HepG2 (cell line): ENCODE measurements around the gene CIAO3. TPM values are rescaled to one million over a fixed set of nuclear protein-coding genes. Genes with fewer than 3 reads are reported as not detected.

Source experiments
- CBX1 ChIP-seq: IDR thresholded peaks from one replicate; pipeline ENCODE4 v1.6.1; 2016; ENCODE audit warnings: antibody characterized with exemption, low read depth
- HCFC1 ChIP-seq: fragments of 150-350 bp; IDR thresholded peaks from 2 replicates; pipeline ENCODE4 v1.6.1; 2014; ENCODE audit warnings: low read depth, low read length
- HOXD1 ChIP-seq: sonication (generic); formaldehyde crosslinking; IDR thresholded peaks from 2 replicates; pipeline ENCODE4 v1.5.0; 2020; ENCODE audit warnings: missing genetic modification reagents
- MAFF ChIP-seq: IDR thresholded peaks from 2 replicates; pipeline ENCODE4 v1.6.1; 2011; ENCODE audit warnings: low read depth, low read length, improper control_type of control experiment
- NFIC ChIP-seq: IDR thresholded peaks from 2 replicates; pipeline ENCODE4 v1.6.1; 2012; ENCODE audit warnings: mild to moderate bottlenecking, low read length, inconsistent platforms
- SIN3B ChIP-seq: fragments of 150-350 bp; IDR thresholded peaks from 2 replicates; pipeline ENCODE4 v1.6.1; 2014; ENCODE audit warnings: low read length
- SNAI1 ChIP-seq: sonication (generic); formaldehyde crosslinking; IDR thresholded peaks from 2 replicates; pipeline ENCODE4 v1.5.0; 2020; ENCODE audit warnings: mild to moderate bottlenecking, missing genetic modification reagents, borderline replicate concordance
- U2AF2 ChIP-seq: fragments of 200-400 bp; formaldehyde crosslinking; IDR thresholded peaks from 2 replicates; pipeline ENCODE4 v1.6.1; 2017; ENCODE audit warnings: low read depth, mild to moderate bottlenecking, low read length
- XRCC5 ChIP-seq: fragments of 200-400 bp; formaldehyde crosslinking; optimal IDR thresholded peaks from 2 replicates; pipeline ENCODE3; 2017; ENCODE audit warnings: mild to moderate bottlenecking, low read length
- ZC3H13 ChIP-seq: sonication (generic); formaldehyde crosslinking; IDR thresholded peaks from 2 replicates; pipeline ENCODE4 v1.8.1; 2023; ENCODE audit warnings: mild to moderate bottlenecking, missing genetic modification reagents, moderate library complexity
- ZNF17 ChIP-seq: sonication (generic); formaldehyde crosslinking; IDR thresholded peaks from 2 replicates; pipeline ENCODE4 v1.5.0; 2020; ENCODE audit warnings: mild to moderate bottlenecking, missing genetic modification reagents
- ZNF33B ChIP-seq: sonication (generic); formaldehyde crosslinking; IDR thresholded peaks from 2 replicates; pipeline ENCODE4 v1.5.1; 2020; ENCODE audit warnings: mild to moderate bottlenecking, missing genetic modification reagents
- ZNF44 ChIP-seq: sonication (generic); formaldehyde crosslinking; IDR thresholded peaks from 2 replicates; pipeline ENCODE4 v1.5.1; 2020; ENCODE audit warnings: mild to moderate bottlenecking, missing genetic modification reagents
- ZNF598 ChIP-seq: sonication (generic); formaldehyde crosslinking; IDR thresholded peaks from 2 replicates; pipeline ENCODE4 v1.5.1; 2020; ENCODE audit warnings: mild to moderate bottlenecking, missing genetic modification reagents, borderline replicate concordance
- ZNF782 ChIP-seq: sonication (generic); formaldehyde crosslinking; IDR thresholded peaks from 2 replicates; pipeline ENCODE4 v1.4.0; 2020; ENCODE audit warnings: missing genetic modification reagents, mild to moderate bottlenecking, borderline replicate concordance
- ZNF879 ChIP-seq: sonication (generic); formaldehyde crosslinking; IDR thresholded peaks from 2 replicates; pipeline ENCODE4 v1.8.1; 2023; ENCODE audit warnings: missing genetic modification reagents
- polyA plus RNA-seq, 8 experiments: library from polyadenylated mRNA; depleted of rRNA in 3 of 8; stranded (reverse) in 7 of 8; unstranded in 1 of 8; fragments of >200 nt; fragmentation: Illumina TruSeq in 4 of 8; extraction: Trizol in 4 of 8; gene quantifications; 2 replicates each; pipeline versions ENCODE4 v1.2.1 to v1.2.3, GENCODE V29; 2011 to 2016; ENCODE audit warnings: low read depth in 4 of 8, missing spikeins in 1 of 8, mixed read lengths in 1 of 8; ENCODE audit not compliant: insufficient read depth in 1 of 8
- total RNA-seq, 5 experiments: library from RNA; depleted of rRNA; stranded (reverse); fragments of >200 nt; fragmentation: Illumina TruSeq; extraction: Trizol; gene quantifications; 2 replicates each; pipeline ENCODE4 v1.2.3, GENCODE V29; 2016; ENCODE audit warnings: low read depth in 1 of 5
- TF ChIP-seq, protein P1 (sequence below): sonication (generic); formaldehyde crosslinking; IDR thresholded peaks from 2 replicates; pipeline ENCODE4 v1.4.0; 2020; ENCODE audit warnings: missing genetic modification reagents
- TF ChIP-seq, protein P2 (sequence below): sonication (generic); formaldehyde crosslinking; IDR thresholded peaks from 2 replicates; pipeline ENCODE4 v1.4.0; 2020; ENCODE audit warnings: mild to moderate bottlenecking, missing genetic modification reagents
- TF ChIP-seq, protein P3 (sequence below): sonication (generic); formaldehyde crosslinking; IDR thresholded peaks from 2 replicates; pipeline ENCODE4 v1.4.0; 2020; ENCODE audit warnings: missing genetic modification reagents, borderline replicate concordance

The CIAO3 gene
- total and polyA plus RNA-seq, 2 of the 13 experiments (the other 11 are each of a cell fraction or from before 2014, with no cell fraction given) = 21.7 to 25.0 TPM

DNA sequence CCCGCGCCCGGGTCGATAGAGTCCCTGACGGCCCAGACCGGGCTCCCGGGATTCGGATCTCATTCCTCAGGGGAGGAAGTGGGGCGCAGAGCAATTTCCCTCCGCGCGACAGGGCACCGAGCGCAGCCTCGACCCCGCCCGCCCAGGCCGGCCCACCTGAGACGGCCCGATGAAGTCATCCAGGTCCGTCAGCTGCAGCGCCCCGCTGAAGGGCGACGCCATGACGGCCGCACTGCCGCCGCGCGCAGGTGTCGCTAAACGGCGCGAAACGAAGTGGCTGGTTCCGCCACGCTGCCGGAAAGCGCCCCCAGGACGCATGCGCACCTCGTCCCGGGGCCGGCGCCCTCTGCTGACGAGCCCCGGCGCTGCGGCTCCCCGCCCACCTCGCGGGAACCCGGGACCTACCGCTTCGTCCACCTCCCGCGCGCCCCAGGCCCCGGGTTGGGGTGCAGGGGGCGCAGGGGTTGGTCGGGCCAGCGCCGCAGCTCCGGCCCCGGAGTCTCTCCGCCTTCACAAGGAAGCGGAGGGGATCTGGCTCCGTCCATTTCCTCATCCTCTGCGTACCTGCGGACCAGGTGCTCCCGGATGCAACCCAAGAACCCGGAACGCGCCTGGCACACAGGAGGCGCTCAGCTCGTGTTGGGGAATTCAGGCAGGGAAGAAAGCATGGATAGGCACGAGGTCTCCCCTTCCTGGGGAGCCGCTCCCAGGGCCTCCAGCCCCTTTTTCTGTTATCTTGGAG is at the start of gene CIAO3 (continued):
- TF ChIP-seq ZNF782 (CRISPR knock-in tag) (no peak), SIN3B (peak; percentile 72; the same call in 1 of the 2 replicates), U2AF2 (no peak), ZC3H13 (CRISPR knock-in tag) (peak; percentile 87), CBX1 (peak; percentile 67), SNAI1 (no peak), ZNF44 (peak; percentile 92; the same call in 1 of the 2 replicates), ZNF33B (CRISPR knock-in tag) (peak; percentile 44; the same call in 1 of the 2 replicates), ZNF879 (CRISPR knock-in tag) (peak; percentile 69; the same call in 1 of the 2 replicates), NFIC (no peak), ZNF17 (CRISPR knock-in tag) (no peak), HOXD1 (CRISPR knock-in tag) (peak; percentile 78), MAFF (no peak), HCFC1 (peak; percentile 95), XRCC5 (peak; percentile 75), ZNF598 (CRISPR knock-in tag) (no peak)
- TF ChIP-seq, protein P1, sequence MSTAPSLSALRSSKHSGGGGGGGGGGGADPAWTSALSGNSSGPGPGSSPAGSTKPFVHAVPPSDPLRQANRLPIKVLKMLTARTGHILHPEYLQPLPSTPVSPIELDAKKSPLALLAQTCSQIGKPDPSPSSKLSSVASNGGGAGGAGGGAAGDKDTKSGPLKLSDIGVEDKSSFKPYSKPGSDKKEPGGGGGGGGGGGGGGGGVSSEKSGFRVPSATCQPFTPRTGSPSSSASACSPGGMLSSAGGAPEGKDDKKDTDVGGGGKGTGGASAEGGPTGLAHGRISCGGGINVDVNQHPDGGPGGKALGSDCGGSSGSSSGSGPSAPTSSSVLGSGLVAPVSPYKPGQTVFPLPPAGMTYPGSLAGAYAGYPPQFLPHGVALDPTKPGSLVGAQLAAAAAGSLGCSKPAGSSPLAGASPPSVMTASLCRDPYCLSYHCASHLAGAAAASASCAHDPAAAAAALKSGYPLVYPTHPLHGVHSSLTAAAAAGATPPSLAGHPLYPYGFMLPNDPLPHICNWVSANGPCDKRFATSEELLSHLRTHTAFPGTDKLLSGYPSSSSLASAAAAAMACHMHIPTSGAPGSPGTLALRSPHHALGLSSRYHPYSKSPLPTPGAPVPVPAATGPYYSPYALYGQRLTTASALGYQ (CRISPR knock-in tag) = no peak; the same call in 1 of the 2 replicates
- TF ChIP-seq, protein P2, sequence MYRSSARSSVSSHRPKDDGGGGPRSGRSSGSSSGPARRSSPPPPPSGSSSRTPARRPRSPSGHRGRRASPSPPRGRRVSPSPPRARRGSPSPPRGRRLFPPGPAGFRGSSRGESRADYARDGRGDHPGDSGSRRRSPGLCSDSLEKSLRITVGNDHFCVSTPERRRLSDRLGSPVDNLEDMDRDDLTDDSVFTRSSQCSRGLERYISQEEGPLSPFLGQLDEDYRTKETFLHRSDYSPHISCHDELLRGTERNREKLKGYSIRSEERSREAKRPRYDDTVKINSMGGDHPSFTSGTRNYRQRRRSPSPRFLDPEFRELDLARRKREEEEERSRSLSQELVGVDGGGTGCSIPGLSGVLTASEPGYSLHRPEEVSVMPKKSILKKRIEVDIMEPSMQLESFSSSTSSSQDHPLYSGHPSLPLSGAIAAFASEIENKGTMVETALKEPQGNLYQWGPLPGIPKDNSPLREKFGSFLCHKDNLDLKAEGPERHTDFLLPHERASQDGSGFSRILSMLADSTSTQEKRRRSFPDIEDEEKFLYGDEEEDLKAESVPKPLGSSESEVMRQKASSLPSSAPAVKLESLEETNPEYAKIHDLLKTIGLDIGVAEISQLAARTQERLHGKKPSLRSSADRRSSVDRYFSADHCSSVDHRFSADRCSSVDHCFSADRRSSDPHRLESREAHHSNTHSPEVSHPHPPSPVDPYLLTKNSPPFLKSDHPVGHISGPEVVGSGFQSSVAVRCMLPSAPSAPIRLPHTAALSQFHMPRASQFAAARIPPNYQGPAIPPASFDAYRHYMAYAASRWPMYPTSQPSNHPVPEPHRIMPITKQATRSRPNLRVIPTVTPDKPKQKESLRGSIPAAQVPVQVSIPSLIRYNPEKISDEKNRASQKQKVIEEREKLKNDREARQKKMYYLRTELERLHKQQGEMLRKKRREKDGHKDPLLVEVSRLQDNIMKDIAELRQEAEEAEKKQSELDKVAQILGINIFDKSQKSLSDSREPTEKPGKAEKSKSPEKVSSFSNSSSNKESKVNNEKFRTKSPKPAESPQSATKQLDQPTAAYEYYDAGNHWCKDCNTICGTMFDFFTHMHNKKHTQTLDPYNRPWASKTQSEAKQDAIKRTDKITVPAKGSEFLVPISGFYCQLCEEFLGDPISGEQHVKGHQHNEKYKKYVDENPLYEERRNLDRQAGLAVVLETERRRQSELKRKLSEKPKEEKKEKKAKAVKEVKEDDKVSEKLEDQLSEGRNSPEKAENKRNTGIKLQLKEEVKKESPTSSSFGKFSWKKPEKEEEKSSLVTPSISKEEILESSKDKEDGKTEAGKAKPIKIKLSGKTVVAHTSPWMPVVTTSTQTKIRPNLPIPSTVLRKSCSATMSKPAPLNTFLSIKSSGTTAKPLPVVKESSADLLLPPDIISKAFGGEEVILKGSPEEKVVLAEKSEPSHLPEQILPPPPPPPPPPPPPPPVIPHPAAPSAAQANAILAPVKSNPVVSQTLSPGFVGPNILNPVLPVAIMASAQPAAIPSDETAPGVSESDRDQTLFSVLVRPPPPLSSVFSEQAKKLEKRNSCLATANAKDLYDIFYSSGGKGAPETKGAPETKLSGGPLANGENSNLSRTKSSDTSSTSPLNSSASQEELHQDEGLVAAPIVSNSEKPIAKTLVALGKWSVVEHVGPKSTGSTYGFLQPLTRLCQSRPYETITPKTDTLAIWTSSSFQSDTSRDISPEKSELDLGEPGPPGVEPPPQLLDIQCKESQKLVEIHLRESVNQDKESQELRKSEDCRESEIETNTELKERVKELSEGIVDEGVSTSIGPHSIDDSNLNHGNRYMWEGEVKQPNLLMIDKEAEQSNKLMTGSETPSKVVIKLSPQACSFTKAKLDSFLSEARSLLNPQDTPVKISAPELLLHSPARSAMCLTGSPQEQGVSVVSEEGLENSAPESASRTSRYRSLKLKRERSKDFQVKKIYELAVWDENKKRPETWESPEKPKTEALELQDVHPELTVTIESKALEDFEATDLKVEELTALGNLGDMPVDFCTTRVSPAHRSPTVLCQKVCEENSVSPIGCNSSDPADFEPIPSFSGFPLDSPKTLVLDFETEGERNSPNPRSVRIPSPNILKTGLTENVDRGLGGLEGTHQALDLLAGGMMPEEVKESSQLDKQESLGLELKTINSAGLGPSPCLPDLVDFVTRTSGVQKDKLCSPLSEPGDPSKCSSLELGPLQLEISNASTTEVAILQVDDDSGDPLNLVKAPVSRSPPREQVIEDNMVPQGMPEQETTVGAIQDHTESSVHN = no peak
- TF ChIP-seq, protein P3, sequence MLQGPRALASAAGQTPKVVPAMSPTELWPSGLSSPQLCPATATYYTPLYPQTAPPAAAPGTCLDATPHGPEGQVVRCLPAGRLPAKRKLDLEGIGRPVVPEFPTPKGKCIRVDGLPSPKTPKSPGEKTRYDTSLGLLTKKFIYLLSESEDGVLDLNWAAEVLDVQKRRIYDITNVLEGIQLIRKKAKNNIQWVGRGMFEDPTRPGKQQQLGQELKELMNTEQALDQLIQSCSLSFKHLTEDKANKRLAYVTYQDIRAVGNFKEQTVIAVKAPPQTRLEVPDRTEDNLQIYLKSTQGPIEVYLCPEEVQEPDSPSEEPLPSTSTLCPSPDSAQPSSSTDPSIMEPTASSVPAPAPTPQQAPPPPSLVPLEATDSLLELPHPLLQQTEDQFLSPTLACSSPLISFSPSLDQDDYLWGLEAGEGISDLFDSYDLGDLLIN (CRISPR knock-in tag) = no peak
